ENCODE results near the gene AP1AR.

Gene AP1AR

GRCh38 chr4:112276113-112276512, 44.5 kb downstream of the AP1AR start:
- Histone ChIP-seq H3K9ac (ENCODE audit: low read length) (no peak overlapping the region), H3K9me3 (ENCODE audit: control insufficient read depth, low read length) (no peaks in the 10 kb centered on the region), H3K4me3 (ENCODE audit: insufficient read depth in 1 of 2, low read depth in 1 of 2, low read length in 2 of 2) (no peak overlapping the region), H3K79me1 (replicated peaks; ENCODE audit: low read length, poor library complexity, severe bottlenecking) (peaks cover 26% of the 10 kb centered on the region), H2BK12ac (ENCODE audit: low read length in 2 of 2) (no peak overlapping the region), H2BK15ac (ENCODE audit: low read depth, poor library complexity, severe bottlenecking) (no peak overlapping the region), H3K23ac (ENCODE audit: low read length in 2 of 2) (no peak overlapping the region), H3K36me3 (ENCODE audit: control insufficient read depth in 1 of 2, insufficient read depth in 2 of 2, low read depth in 1 of 2, low read length in 2 of 2) (peaks cover 0 to 10% of the 10 kb centered on the region in 2 experiments), H4K91ac (ENCODE audit: low read length) (no peak overlapping the region), H2AFZ (ENCODE audit: low read depth, low read length) (no peak overlapping the region), H4K8ac (ENCODE audit: low read length) (no peak overlapping the region), H3K27me3 (ENCODE audit: control insufficient read depth in 1 of 2, insufficient read depth in 1 of 2, low read length in 2 of 2) (no peaks in the 10 kb centered on the region), H2AK5ac (ENCODE audit: low read length, severe bottlenecking) (no peak overlapping the region), H2BK5ac (ENCODE audit: low read depth, low read length, poor library complexity, severe bottlenecking) (no peak overlapping the region), H3K4me2 (ENCODE audit: low read length, poor library complexity, severe bottlenecking) (no peak overlapping the region), H3K4me1 (ENCODE audit: control insufficient read depth, insufficient read depth, low read depth, low read length) (peaks cover 1% of the 10 kb centered on the region), H3K14ac (ENCODE audit: low read length in 2 of 2) (no peak overlapping the region), H2BK120ac (ENCODE audit: low read depth, low read length) (no peak overlapping the region), H3K18ac (ENCODE audit: low read depth in 1 of 2, low read length in 2 of 2) (no peak overlapping the region), H3K4ac (ENCODE audit: low read depth in 1 of 2, low read length in 2 of 2) (no peak overlapping the region), H3K27ac (ENCODE audit: low read length, poor library complexity, severe bottlenecking) (no peak overlapping the region)
- 91% methylated on average over 3 of the region's 3 CpGs for WGBS
- DNase-seq, result no peak

- peaks cover 1% of the 10 kb centered on the region for H3K4me1 ChIP-seq (ENCODE audit: control insufficient read depth, insufficient read depth, low read depth, low read length)
- H3K36me3 ChIP-seq (ENCODE audit: control insufficient read depth in 1 of 2, insufficient read depth in 2 of 2, low read depth in 1 of 2, low read length in 2 of 2), result peaks cover 0 to 10% of the 10 kb centered on the region in 2 experiments
- no peak overlapping the region for H2AFZ ChIP-seq (ENCODE audit: low read depth, low read length)
- H3K4ac ChIP-seq (ENCODE audit: low read depth in 1 of 2, low read length in 2 of 2), result no peak overlapping the region
- DNase-seq, result no peak
- H4K91ac ChIP-seq (ENCODE audit: low read length), result no peak overlapping the region
- H2BK5ac ChIP-seq (ENCODE audit: low read depth, low read length, poor library complexity, severe bottlenecking), result no peak overlapping the region
- no peak overlapping the region for H3K23ac ChIP-seq (ENCODE audit: low read length in 2 of 2)
- H3K27ac ChIP-seq (ENCODE audit: low read length, poor library complexity, severe bottlenecking), result no peak overlapping the region
- H3K4me3 ChIP-seq (ENCODE audit: insufficient read depth in 1 of 2, low read depth in 1 of 2, low read length in 2 of 2), result no peak overlapping the region
- no peak overlapping the region for H2BK120ac ChIP-seq (ENCODE audit: low read depth, low read length)
- no peak overlapping the region for H2BK12ac ChIP-seq (ENCODE audit: low read length in 2 of 2)
- no peak overlapping the region for H3K18ac ChIP-seq (ENCODE audit: low read depth in 1 of 2, low read length in 2 of 2)
- no peak overlapping the region for H3K9ac ChIP-seq (ENCODE audit: low read length)
- peaks cover 22% of the 10 kb centered on the region for H3K79me1 ChIP-seq (replicated peaks; ENCODE audit: low read length, poor library complexity, severe bottlenecking)
- H3K4me2 ChIP-seq (ENCODE audit: low read length, poor library complexity, severe bottlenecking), result no peak overlapping the region
- no peaks in the 10 kb centered on the region for H3K9me3 ChIP-seq (ENCODE audit: control insufficient read depth, low read length)
- WGBS, result 77% methylated on average over 2 of the region's 3 CpGs
- no peak overlapping the region for H2BK15ac ChIP-seq (ENCODE audit: low read depth, poor library complexity, severe bottlenecking)
- no peak overlapping the region for H4K8ac ChIP-seq (ENCODE audit: low read length)
- no peaks in the 10 kb centered on the region for H3K27me3 ChIP-seq (ENCODE audit: control insufficient read depth in 1 of 2, insufficient read depth in 1 of 2, low read length in 2 of 2)
- no peak overlapping the region for H2AK5ac ChIP-seq (ENCODE audit: low read length, severe bottlenecking)
- H3K14ac ChIP-seq (ENCODE audit: low read length in 2 of 2), result no peak overlapping the region
Measured at GRCh38 chr4:112277220-112277619, 45.6 kb downstream of the AP1AR start.

- no peaks in the 10 kb centered on the region for H3K27me3 ChIP-seq (ENCODE audit: control insufficient read depth in 1 of 2, insufficient read depth in 1 of 2, low read length in 2 of 2)
- H3K27ac ChIP-seq (ENCODE audit: low read length, poor library complexity, severe bottlenecking), result no peak overlapping the region
- H3K4me3 ChIP-seq (ENCODE audit: insufficient read depth in 1 of 2, low read depth in 1 of 2, low read length in 2 of 2), result no peak overlapping the region
- peaks cover 26% of the 10 kb centered on the region for H3K79me1 ChIP-seq (replicated peaks; ENCODE audit: low read length, poor library complexity, severe bottlenecking)
- no peak overlapping the region for H3K9ac ChIP-seq (ENCODE audit: low read length)
- H3K14ac ChIP-seq (ENCODE audit: low read length in 2 of 2), result no peak overlapping the region
- H2BK120ac ChIP-seq (ENCODE audit: low read depth, low read length), result no peak overlapping the region
- H3K9me3 ChIP-seq (ENCODE audit: control insufficient read depth, low read length), result no peaks in the 10 kb centered on the region
- H2AFZ ChIP-seq (ENCODE audit: low read depth, low read length), result no peak overlapping the region
- 94% methylated on average over 9 of the region's 10 CpGs for WGBS
- H3K23ac ChIP-seq (ENCODE audit: low read length in 2 of 2), result no peak overlapping the region
- H3K4me1 ChIP-seq (ENCODE audit: control insufficient read depth, insufficient read depth, low read depth, low read length), result peaks cover 1% of the 10 kb centered on the region
- H3K4ac ChIP-seq (ENCODE audit: low read depth in 1 of 2, low read length in 2 of 2), result no peak overlapping the region
- H2BK15ac ChIP-seq (ENCODE audit: low read depth, poor library complexity, severe bottlenecking), result no peak overlapping the region
- H3K18ac ChIP-seq (ENCODE audit: low read depth in 1 of 2, low read length in 2 of 2), result no peak overlapping the region
- H2BK5ac ChIP-seq (ENCODE audit: low read depth, low read length, poor library complexity, severe bottlenecking), result no peak overlapping the region
- H3K4me2 ChIP-seq (ENCODE audit: low read length, poor library complexity, severe bottlenecking), result no peak overlapping the region
- H4K91ac ChIP-seq (ENCODE audit: low read length), result no peak overlapping the region
- H4K8ac ChIP-seq (ENCODE audit: low read length), result no peak overlapping the region
- H2AK5ac ChIP-seq (ENCODE audit: low read length, severe bottlenecking), result no peak overlapping the region
- no peak overlapping the region for H2BK12ac ChIP-seq (ENCODE audit: low read length in 2 of 2)
- no peak for DNase-seq
- H3K36me3 ChIP-seq (ENCODE audit: control insufficient read depth in 1 of 2, insufficient read depth in 2 of 2, low read depth in 1 of 2, low read length in 2 of 2), result peaks cover 0 to 10% of the 10 kb centered on the region in 2 experiments
Measured at GRCh38 chr4:112277705-112278448, 46.3 kb downstream of the AP1AR start.

GRCh38 chr4:112279025-112279881, 47.7 kb downstream of the AP1AR start:
- H3K4me3 ChIP-seq (ENCODE audit: insufficient read depth in 1 of 2, low read depth in 1 of 2, low read length in 2 of 2), result no peak overlapping the region
- H4K91ac ChIP-seq (ENCODE audit: low read length), result no peak overlapping the region
- H3K18ac ChIP-seq (ENCODE audit: low read depth in 1 of 2, low read length in 2 of 2), result no peak overlapping the region
- no peak overlapping the region for H3K14ac ChIP-seq (ENCODE audit: low read length in 2 of 2)
- no peak overlapping the region for H2AK5ac ChIP-seq (ENCODE audit: low read length, severe bottlenecking)
- no peaks in the 10 kb centered on the region for H3K27me3 ChIP-seq (ENCODE audit: control insufficient read depth in 1 of 2, insufficient read depth in 1 of 2, low read length in 2 of 2)
- no peak overlapping the region for H3K4me2 ChIP-seq (ENCODE audit: low read length, poor library complexity, severe bottlenecking)
- H3K23ac ChIP-seq (ENCODE audit: low read length in 2 of 2), result no peak overlapping the region
- no peak overlapping the region for H2BK15ac ChIP-seq (ENCODE audit: low read depth, poor library complexity, severe bottlenecking)
- no peak for DNase-seq
- no peak overlapping the region for H2BK120ac ChIP-seq (ENCODE audit: low read depth, low read length)
- H3K9me3 ChIP-seq (ENCODE audit: control insufficient read depth, low read length), result no peaks in the 10 kb centered on the region
- H3K4ac ChIP-seq (ENCODE audit: low read depth in 1 of 2, low read length in 2 of 2), result no peak overlapping the region
- no peak overlapping the region for H2BK5ac ChIP-seq (ENCODE audit: low read depth, low read length, poor library complexity, severe bottlenecking)
- H3K36me3 ChIP-seq (ENCODE audit: control insufficient read depth in 1 of 2, insufficient read depth in 2 of 2, low read depth in 1 of 2, low read length in 2 of 2), result peaks cover 0 to 10% of the 10 kb centered on the region in 2 experiments
- no peak overlapping the region for H4K8ac ChIP-seq (ENCODE audit: low read length)
- no peak overlapping the region for H3K9ac ChIP-seq (ENCODE audit: low read length)
- peaks cover 3% of the 10 kb centered on the region for H3K4me1 ChIP-seq (ENCODE audit: control insufficient read depth, insufficient read depth, low read depth, low read length)
- H3K79me1 ChIP-seq (replicated peaks; ENCODE audit: low read length, poor library complexity, severe bottlenecking), result peaks cover 26% of the 10 kb centered on the region
- 80% methylated on average over 8 of the region's 10 CpGs for WGBS
- no peak overlapping the region for H2BK12ac ChIP-seq (ENCODE audit: low read length in 2 of 2)
- no peak overlapping the region for H3K27ac ChIP-seq (ENCODE audit: low read length, poor library complexity, severe bottlenecking)
- H2AFZ ChIP-seq (ENCODE audit: low read depth, low read length), result no peak overlapping the region

Measured in mesenchymal stem cell (in vitro differentiated cells and primary cell).